K562 (cell line): Measurements from ENCODE around the gene CASD1.

ENCODE experiments used
- GABPA ChIP-seq: fragments of 200-800 bp; sonication (Bioruptor generic); conservative IDR thresholded peaks from 2 replicates; pipeline ENCODE4 v1.6.1; 2016; ENCODE audit warnings: low read depth, missing genetic modification characterization, missing compliant biosample characterization
- HDAC2 ChIP-seq: fragments of 450-650 bp; IDR thresholded peaks from 2 replicates; pipeline ENCODE4 v1.6.1; 2016; ENCODE audit warnings: mild to moderate bottlenecking
- MEF2A ChIP-seq: IDR thresholded peaks from 2 replicates; pipeline ENCODE4 v1.6.1; 2011; ENCODE audit warnings: low read depth, mild to moderate bottlenecking, low read length, moderate library complexity; ENCODE audit not compliant: control insufficient read depth
- MTF1 ChIP-seq: fragments of 250-450 bp; sonication (Bioruptor Pico); IDR thresholded peaks from 2 replicates; pipeline ENCODE4 v1.9.0; 2021; ENCODE audit warnings: moderate library complexity, mild to moderate bottlenecking, inconsistent platforms, borderline replicate concordance
- POLR2AphosphoS5 ChIP-seq: IDR thresholded peaks from 2 replicates; pipeline ENCODE4 v1.6.1; 2011; ENCODE audit warnings: mild to moderate bottlenecking, low read depth, low read length, moderate library complexity; ENCODE audit not compliant: control insufficient read depth, insufficient read depth
- RB1 ChIP-seq: fragments of 450-650 bp; IDR thresholded peaks from 2 replicates; pipeline ENCODE4 v1.6.1; 2017; ENCODE audit warnings: low read depth, mild to moderate bottlenecking
- SMC3 ChIP-seq: conservative IDR thresholded peaks from 2 replicates; pipeline ENCODE4 v1.6.1; 2011; ENCODE audit warnings: low read depth, low read length, improper control_type of control experiment; ENCODE audit not compliant: insufficient read depth
- SP1 ChIP-seq: sonication (generic); formaldehyde crosslinking; IDR thresholded peaks from 2 replicates; pipeline ENCODE4 v1.8.1; 2022; ENCODE audit warnings: mild to moderate bottlenecking, missing genetic modification reagents
- TF ChIP-seq, protein P1 (sequence below), 3 experiments: IDR thresholded peaks in 2 of 3; conservative IDR thresholded peaks in 1 of 3; 2 replicates each; pipeline ENCODE4 v1.5.1; 2011 to 2012; ENCODE audit warnings: low read length in 3 of 3, mild to moderate bottlenecking in 3 of 3, control low read depth in 2 of 3, improper control_type of control experiment in 1 of 3, inconsistent platforms in 1 of 3, low read depth in 1 of 3, mixed read lengths in 1 of 3, moderate library complexity in 1 of 3; ENCODE audit not compliant: insufficient read depth in 2 of 3
- TF ChIP-seq, protein P2 (sequence below), 2 experiments: fragments of 450-650 bp in 1 of 2; sonication (generic) in 1 of 2; formaldehyde crosslinking in 1 of 2; IDR thresholded peaks; 2 replicates each; pipeline versions ENCODE4 v1.7.1 to v1.9.0; 2016 to 2022; ENCODE audit warnings: inconsistent platforms in 1 of 2, mild to moderate bottlenecking in 1 of 2, missing genetic modification reagents in 1 of 2
- TF ChIP-seq, protein P3 (sequence below): IDR thresholded peaks from 3 replicates; pipeline ENCODE4 v1.6.1; 2011; ENCODE audit warnings: borderline replicate concordance, mild to moderate bottlenecking, moderate library complexity; ENCODE audit not compliant: insufficient read length; ENCODE audit errors: extremely low read depth

DNA sequence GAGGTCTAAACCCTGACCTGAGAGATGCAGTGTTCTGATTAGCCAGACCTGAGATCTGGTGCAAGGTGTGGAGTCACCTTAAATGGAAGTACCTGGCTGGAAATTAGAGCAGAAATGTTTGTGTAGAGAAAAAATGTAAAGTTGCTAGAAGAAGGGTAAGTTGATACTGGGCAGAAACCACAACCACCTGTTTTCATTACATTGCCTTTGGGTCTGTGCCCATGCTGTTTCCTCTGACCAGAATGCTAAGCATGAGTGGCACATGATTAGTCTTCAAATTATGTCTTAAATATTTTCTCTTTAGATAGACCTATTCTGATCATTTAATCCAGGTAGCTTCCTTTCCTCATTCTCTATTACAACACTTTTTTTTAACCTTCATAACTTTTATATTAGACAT, 69.0 kb downstream of the CASD1 start:
- TF ChIP-seq POLR2AphosphoS5 (no peak), HDAC2 (no peak), SMC3 (no peak), MTF1 (no peak), RB1 (no peak), MEF2A (no peak), GABPA (no peak), SP1 (CRISPR knock-in tag) (no peak)
- TF ChIP-seq, protein P1, sequence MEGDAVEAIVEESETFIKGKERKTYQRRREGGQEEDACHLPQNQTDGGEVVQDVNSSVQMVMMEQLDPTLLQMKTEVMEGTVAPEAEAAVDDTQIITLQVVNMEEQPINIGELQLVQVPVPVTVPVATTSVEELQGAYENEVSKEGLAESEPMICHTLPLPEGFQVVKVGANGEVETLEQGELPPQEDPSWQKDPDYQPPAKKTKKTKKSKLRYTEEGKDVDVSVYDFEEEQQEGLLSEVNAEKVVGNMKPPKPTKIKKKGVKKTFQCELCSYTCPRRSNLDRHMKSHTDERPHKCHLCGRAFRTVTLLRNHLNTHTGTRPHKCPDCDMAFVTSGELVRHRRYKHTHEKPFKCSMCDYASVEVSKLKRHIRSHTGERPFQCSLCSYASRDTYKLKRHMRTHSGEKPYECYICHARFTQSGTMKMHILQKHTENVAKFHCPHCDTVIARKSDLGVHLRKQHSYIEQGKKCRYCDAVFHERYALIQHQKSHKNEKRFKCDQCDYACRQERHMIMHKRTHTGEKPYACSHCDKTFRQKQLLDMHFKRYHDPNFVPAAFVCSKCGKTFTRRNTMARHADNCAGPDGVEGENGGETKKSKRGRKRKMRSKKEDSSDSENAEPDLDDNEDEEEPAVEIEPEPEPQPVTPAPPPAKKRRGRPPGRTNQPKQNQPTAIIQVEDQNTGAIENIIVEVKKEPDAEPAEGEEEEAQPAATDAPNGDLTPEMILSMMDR (IDR thresholded peaks at IDR 0.05 in 2 of 3, conservative IDR thresholded peaks at IDR 0.05 in 1 of 3; ENCODE audit: insufficient read depth in 2 of 3, low read depth in 1 of 3, low read length in 3 of 3): no peak
- TF ChIP-seq, protein P2, sequence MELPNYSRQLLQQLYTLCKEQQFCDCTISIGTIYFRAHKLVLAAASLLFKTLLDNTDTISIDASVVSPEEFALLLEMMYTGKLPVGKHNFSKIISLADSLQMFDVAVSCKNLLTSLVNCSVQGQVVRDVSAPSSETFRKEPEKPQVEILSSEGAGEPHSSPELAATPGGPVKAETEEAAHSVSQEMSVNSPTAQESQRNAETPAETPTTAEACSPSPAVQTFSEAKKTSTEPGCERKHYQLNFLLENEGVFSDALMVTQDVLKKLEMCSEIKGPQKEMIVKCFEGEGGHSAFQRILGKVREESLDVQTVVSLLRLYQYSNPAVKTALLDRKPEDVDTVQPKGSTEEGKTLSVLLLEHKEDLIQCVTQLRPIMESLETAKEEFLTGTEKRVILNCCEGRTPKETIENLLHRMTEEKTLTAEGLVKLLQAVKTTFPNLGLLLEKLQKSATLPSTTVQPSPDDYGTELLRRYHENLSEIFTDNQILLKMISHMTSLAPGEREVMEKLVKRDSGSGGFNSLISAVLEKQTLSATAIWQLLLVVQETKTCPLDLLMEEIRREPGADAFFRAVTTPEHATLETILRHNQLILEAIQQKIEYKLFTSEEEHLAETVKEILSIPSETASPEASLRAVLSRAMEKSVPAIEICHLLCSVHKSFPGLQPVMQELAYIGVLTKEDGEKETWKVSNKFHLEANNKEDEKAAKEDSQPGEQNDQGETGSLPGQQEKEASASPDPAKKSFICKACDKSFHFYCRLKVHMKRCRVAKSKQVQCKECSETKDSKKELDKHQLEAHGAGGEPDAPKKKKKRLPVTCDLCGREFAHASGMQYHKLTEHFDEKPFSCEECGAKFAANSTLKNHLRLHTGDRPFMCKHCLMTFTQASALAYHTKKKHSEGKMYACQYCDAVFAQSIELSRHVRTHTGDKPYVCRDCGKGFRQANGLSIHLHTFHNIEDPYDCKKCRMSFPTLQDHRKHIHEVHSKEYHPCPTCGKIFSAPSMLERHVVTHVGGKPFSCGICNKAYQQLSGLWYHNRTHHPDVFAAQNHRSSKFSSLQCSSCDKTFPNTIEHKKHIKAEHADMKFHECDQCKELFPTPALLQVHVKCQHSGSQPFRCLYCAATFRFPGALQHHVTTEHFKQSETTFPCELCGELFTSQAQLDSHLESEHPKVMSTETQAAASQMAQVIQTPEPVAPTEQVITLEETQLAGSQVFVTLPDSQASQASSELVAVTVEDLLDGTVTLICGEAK (IDR thresholded peaks at IDR 0.05): no peak
- TF ChIP-seq, protein P2 (CRISPR knock-in tag; IDR thresholded peaks at IDR 0.05): no peak
- TF ChIP-seq, protein P3, sequence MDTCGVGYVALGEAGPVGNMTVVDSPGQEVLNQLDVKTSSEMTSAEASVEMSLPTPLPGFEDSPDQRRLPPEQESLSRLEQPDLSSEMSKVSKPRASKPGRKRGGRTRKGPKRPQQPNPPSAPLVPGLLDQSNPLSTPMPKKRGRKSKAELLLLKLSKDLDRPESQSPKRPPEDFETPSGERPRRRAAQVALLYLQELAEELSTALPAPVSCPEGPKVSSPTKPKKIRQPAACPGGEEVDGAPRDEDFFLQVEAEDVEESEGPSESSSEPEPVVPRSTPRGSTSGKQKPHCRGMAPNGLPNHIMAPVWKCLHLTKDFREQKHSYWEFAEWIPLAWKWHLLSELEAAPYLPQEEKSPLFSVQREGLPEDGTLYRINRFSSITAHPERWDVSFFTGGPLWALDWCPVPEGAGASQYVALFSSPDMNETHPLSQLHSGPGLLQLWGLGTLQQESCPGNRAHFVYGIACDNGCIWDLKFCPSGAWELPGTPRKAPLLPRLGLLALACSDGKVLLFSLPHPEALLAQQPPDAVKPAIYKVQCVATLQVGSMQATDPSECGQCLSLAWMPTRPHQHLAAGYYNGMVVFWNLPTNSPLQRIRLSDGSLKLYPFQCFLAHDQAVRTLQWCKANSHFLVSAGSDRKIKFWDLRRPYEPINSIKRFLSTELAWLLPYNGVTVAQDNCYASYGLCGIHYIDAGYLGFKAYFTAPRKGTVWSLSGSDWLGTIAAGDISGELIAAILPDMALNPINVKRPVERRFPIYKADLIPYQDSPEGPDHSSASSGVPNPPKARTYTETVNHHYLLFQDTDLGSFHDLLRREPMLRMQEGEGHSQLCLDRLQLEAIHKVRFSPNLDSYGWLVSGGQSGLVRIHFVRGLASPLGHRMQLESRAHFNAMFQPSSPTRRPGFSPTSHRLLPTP: no peak
